T-helper 2 cell treated with Interferon-gamma antibody and Interleukin-4, amounts not matched to agents 100 ng/mL and 5 ng/mL, for 36 hours (primary cell): ENCODE data around the gene TNS3. TPM values are rescaled to one million over a fixed set of nuclear protein-coding genes. Genes with fewer than 3 reads are reported as not detected.
"Not testable (repeated sequence)": the region's sequence is repeated elsewhere in the genome, so short reads cannot be mapped to it uniquely, and the experiment has no call there.

Experiments
- intact Hi-C: fragments of 100-400 bp; cut with micrococcal nuclease; formaldehyde crosslinking; loops from one replicate; pipeline ENCODE4 v1.15.1; 2023
- total RNA-seq: library from RNA; stranded (reverse); gene quantifications from 2 replicates; pipeline ENCODE4 v1.2.3, GENCODE V29; 2022

TNS3 gene
- total RNA-seq, 1 donor from 2014 or later, result 0.20 TPM

- intact Hi-C loops, result no loop called here
Measured at GRCh38 chr7:47453093-47454061, 128.5 kb downstream of the TNS3 start.

GRCh38 chr7:47452715-47453092 lies 129.2 kb downstream of the TNS3 start:
- intact Hi-C loops, result no loop called here

DNA sequence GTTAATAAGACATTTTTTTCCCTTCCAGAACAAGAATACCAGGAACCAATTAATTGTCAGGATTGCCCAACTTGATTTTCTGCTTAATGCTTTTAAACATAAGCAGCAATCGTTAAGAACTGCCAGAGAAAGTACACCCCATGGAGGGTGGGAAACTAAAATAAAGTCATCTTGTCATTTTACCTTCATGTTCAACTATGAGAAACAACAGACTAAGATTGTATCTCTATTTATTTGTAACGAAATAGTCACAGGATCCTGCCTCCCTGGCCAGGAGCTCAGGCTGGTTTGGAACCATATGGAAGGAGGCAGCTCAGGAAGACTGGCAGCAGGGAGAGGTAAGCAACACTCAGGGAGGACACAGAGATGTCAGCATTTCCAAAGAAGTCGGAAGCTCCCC lies 129.6 kb downstream of the TNS3 start:
- intact Hi-C loops, result no loop called here

GRCh38 chr7:47451851-47452205 lies 130.1 kb downstream of the TNS3 start:
- intact Hi-C loops, result no loop called here

DNA sequence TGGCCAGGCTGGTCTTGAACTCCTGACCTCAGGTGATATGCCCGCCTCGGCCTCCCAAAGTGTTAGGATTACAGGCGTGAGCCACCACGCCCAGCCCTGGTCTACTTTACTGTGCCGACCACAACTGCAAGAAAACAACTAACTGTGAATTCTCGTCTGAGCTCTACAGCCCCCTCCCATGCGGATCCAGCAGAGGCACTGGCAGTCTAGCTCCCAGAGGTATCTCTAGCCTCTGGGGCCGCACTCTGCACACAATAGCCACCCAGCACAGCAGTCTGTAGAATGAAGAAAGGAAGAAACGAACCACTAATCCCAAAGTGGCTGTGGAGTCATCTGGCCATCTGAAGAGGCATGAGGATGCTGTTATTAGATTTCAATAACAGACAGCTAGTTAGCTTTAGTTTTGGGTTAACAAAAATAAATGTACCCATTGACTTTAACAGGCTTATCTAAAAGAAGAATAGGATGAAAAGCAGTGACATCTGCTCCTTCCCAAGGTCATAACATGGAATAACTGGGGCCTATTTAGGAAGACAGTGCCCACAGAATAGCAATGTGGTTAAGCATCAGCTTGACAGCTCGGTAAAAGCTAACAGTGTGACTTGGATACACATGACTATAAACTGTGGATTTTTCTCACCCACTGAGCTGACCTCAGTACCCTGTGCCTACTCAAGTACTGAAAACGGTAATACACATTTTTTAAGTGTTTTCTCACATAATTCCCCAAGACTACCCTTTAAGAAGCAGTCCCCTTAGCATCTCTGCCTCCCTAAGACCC lies 131.9 kb downstream of the TNS3 start:
- intact Hi-C loops, result no loop called here

DNA sequence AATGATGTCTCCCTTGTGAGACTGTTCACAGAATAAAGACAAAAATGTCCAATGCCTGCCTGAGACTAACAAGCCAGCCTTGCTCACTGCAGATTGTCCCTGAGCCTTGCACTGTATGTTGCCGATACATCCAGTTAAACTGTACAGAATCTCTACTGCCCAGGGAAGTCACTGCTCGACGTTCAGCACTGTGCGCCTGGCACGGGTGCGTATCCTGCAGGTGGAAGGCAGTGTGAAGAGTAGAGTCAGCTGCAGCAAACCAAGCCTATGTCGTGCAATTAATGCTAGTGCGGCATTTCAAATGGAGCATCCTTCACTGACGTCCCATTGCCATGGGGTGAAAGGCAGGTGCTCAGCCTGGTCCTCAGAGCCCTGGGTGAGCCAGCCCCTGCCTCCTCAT lies 132.9 kb downstream of the TNS3 start:
- intact Hi-C loops, result no loop called here

DNA sequence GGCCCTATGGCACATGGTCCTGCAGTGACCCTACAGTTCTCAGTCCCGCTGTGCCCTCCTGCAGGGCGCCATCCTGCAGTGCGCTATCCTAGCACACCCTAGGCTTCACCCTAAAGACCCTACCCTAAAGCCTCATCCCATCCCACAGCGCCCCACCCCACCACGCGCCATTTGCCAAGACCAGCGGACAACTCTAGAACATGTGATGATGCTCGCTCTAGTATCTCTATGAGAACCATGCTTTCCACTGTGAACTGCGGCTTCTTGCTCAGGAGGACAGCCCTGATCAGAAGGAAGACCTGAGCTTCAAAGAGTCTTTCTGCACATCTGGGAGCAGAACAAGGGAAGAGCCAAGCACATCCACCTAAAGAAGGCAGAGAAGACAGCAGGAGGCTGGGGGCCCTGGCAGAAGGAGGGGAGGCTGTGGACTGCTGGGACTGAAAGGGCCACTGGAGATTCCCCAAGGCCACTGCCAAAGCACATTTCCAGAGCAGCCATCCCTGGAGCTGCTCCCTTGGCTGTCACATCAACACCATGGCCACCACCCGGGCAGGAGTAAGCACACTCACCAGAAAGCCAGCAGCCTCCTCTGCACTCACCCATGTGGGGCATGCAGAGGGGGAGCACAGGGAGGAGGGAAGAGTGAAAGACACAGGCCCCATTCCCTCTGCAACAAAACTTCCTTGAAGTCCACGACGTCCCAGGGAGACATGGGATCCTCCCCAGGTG lies 134.1 kb downstream of the TNS3 start:
- intact Hi-C loops, result no loop called here

- intact Hi-C loops, result no loop called here
Measured at GRCh38 chr7:47446871-47447466, 134.9 kb downstream of the TNS3 start.

DNA sequence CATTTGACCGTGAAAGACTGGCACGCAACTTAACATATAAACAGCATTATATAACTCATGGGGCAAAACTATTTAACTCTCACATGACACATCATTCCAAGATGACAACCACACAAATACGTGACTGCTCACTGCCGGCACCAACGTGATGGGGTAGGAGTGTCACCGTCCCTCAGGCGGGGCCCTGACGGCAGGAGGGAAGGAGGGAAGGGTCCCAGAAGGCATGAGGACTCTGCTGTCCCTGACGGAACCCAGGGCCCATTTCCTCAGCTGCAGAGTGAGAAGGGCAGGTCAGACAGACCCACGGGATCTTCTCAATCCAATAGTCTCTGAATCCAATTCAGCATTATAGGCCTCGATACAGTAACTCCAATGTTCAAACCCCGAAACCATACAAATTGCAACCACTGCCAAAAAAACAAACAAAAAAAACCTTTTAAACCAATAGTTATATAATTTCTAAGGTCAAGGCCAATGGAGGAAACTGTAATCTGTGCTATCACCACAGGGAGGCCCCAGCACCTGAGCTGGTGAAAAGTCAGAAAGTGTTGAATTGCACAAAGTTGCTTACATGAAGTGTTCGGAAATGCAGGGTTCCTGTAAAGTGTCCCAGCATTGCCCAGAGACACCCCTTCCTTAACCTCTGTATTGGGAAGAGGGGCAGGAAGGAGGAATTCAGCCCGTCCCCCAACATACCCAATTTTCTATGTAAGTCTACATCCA lies 137.4 kb downstream of the TNS3 start:
- intact Hi-C loops, result no loop called here

GRCh38 chr7:47443049-47443448 lies 138.9 kb downstream of the TNS3 start:
- intact Hi-C loops, result no loop called here

DNA sequence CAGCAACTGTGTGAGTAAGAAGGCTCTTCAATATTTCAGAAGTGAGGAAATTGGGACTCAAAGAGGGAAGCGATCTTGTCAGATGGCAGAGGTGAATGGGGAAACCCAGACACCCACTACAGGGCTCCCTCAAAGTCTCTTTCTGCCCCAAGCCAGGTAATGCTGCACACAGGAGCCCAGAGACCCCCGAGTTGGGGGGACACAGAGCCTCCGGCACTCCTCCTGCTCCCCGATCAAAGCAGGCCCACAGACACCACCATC lies 139.4 kb downstream of the TNS3 start:
- intact Hi-C loops, result no loop called here

DNA sequence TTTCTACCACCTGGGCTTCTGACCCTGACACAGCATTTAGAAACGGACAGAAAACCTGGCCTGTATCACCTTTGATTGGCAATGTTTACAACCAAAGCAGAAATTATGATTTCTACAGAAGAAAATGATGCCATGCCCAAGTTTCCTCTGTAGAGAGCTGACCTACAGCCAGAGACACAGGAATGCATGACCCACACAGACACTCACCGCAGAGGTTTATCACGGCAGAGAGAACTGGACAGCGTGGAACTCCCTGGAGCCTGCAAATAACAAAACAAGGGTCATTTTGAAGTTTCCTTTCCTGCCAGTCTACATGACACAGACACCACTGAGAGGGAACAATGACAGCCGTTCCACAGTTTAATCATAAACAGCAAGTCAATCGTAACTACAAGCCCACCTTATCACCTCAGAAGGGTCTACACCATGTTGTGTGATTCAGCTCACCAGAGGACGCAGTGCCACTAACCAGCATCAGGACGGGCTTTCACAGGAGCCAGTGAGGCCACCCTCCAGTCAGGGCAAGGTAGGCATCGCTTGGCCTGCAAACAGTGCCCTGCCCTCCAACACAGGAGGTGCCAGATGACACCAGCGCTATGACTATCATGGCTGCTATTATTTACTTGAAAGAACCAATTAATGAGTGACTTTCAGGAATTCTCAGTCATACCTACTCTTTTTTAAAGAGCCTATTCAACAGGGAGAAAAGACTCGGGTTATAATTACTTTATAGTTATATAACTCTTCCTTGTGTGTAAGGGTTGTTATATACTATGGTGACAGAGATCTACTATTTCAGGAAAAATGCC lies 139.9 kb downstream of the TNS3 start:
- intact Hi-C loops, result no loop called here

DNA sequence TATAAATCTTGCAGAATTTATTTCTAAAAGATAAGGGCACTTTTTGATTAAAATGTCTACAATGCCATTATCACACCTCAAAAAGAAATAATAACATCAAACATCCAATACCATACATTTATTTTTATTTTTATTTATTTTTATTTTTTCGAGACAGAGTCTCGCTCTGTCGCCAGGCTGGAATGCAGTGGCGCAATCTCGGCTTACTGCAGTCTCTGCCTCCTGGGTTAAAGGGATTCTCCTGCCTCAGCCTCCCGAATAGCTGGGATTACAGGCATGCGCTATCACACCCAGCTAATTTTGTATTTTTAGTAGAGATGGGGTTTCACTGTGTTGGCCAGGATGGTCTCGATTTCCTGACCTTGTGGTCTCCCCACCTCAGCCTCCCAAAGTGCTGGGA lies 140.9 kb downstream of the TNS3 start:
- intact Hi-C loops, result not testable (repeated sequence)

DNA sequence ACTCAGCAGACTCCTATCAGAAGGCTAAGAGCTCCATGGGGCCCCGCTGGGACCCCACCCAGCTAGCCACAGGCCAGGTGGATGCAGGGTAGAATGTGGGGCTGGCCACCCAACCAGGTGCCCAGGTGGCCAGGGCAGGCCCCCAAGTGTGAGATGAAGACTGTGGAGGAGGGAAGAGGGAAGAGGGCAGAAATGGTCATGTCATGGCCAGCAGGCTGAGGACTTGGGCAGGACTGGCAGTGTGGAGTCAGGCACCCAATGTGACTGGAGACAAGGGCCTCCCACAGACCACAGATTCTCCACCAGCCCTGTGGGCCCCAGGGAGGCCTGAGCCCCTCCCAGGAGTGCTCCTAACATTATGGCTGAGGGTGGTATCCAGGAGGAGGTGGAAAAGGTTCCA lies 141.6 kb downstream of the TNS3 start:
- intact Hi-C loops, result no loop called here

GRCh38 chr7:47439181-47439667 lies 142.7 kb downstream of the TNS3 start:
- intact Hi-C loops, result no loop called here

- intact Hi-C loops, result no loop called here
Measured at GRCh38 chr7:47438411-47439029, 143.4 kb downstream of the TNS3 start.

DNA sequence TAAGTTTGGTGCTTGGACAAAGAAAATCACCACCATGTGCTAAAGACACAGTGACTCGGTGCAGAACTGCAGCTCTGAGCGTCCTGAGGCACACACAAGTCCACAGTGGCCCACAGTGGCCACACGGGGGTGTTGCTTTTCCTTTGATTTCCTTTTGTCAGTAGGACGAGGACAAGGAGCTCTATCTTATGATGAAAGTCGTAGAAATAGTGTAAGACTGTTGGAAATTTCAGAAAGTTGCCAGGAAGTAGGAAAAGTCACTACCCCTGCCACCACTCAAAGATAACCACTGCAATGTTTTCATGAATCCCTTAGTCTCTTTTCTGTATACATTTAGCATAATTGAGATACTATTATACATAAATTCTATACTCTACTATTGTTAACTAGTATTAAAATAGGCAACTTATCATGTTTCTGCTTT lies 146.0 kb downstream of the TNS3 start:
- intact Hi-C loops, result no loop called here

DNA sequence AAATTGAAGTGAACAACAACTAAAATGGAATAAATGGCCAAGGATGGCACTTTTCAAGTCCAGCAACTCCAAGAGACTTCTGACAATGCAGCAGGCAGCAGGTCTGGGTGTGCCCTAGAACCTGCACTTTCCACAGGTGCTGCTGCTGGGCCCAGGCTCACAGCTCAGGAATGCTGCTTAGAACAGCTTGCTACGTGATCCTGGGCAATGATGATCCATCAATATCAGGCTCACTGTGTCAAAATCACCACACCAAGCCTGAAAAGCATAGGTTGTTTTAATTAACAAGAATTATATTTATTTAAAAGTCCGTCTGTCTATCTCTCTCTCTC lies 148.4 kb downstream of the TNS3 start:
- intact Hi-C loops, result no loop called here

DNA sequence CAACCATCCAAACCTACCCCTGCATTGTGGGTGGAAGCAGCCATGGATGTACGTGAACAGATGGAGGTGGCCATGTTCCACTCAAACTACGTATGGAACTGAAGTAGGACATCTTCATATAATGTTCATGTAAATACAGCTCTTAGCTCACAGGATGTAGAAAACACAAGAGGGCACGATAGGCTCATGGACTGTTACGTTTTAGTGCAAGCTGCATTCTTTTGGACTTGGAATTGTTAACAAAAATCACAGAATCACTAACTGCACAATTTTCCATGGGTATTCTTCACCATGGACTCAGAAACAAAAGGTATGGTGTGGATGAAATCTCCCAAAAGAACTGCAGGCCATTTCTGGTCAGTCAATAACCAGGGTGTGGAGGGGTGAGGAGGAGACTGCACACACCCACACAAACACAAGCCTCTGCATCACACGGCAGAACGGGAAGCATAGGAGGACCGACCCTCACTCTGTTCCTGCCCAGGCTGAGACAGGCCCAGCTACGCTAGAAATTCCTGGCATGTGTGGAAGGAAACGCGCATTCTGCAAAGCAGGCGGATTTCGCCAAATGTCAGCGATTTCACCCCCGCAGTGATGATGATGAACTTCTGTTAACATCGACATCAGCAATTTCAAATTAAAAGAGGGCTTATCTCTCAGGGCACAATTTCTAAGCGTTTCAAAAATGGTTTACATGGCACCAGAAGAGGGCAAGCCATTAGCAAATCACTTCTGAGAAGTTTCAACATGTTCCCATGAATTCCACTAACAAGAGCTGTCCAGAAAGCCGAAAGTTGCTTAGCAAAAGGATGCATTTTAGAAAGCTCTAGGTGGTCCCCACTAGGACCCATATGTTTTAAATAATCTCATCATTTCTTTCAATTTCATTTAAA lies 149.0 kb downstream of the TNS3 start:
- intact Hi-C loops, result no loop called here
